B cell (primary cell): ENCODE data around the gene TCP11L2. TPM values are rescaled to one million over a fixed set of nuclear protein-coding genes. Genes with fewer than 3 reads are reported as not detected.

ENCODE experiments used
- ATAC-seq: fragments of 200-7000 bp; cut with Tn5 transposase; one replicate; pipeline ENCODE4 v1.10.0; 2021; ENCODE audit warnings: low read depth, mild to moderate bottlenecking, moderate number of reproducible peaks, moderate library complexity
- CTCF ChIA-PET: fragments of 350-600 bp; sonication (Branson Sonifier 250); formaldehyde crosslinking; loops from one replicate; lab custom pipeline; 2021; ENCODE audit warnings: antibody characterized with exemption, inconsistent platforms; lab: Charles Lee
- POLR2A ChIA-PET: fragments of 350-600 bp; sonication (Branson Sonifier 250); formaldehyde crosslinking; loops from one replicate; lab custom pipeline; 2021; ENCODE audit warnings: antibody characterized with exemption; lab: Charles Lee
- DNase-seq: peaks from one replicate; pipeline ENCODE4 v3.0.0; 2013
- H2AFZ ChIP-seq: 2 replicates; pipeline ENCODE4 v1.6.1; 2012; ENCODE audit warnings: mild to moderate bottlenecking, low read depth, low read length; ENCODE audit not compliant: insufficient read depth, poor library complexity, severe bottlenecking
- H3K27ac ChIP-seq, 2 donors: 1 replicate in 1 of 2; 2 replicates in 1 of 2; pipeline ENCODE4 v1.5.1; 2012 to 2013; ENCODE audit warnings: low read length in 2 of 2, mild to moderate bottlenecking in 2 of 2, moderate library complexity in 1 of 2
- H3K27me3 ChIP-seq, 4 experiments: fragments of 200-600 bp in 1 of 4; sonication (generic) in 1 of 4; replicated peaks in 1 of 4; 1 replicate in 2 of 4; 2 replicates in 2 of 4; pipeline versions ENCODE4 v1.6.1 to v1.7.0; 2013 to 2016; ENCODE audit warnings: low read length in 3 of 4, mild to moderate bottlenecking in 2 of 4, mixed read lengths in 1 of 4, moderate library complexity in 1 of 4; ENCODE audit not compliant: insufficient read depth in 4 of 4, control insufficient read depth in 3 of 4; ENCODE audit errors: control extremely low read depth in 1 of 4
- H3K36me3 ChIP-seq, 2 experiments: replicated peaks in 1 of 2; 1 replicate in 1 of 2; 2 replicates in 1 of 2; pipeline versions ENCODE4 v1.6.1 to v1.7.1; 2013; ENCODE audit warnings: low read length in 1 of 2; ENCODE audit not compliant: insufficient read depth in 2 of 2, control insufficient read depth in 1 of 2; ENCODE audit errors: control extremely low read depth in 1 of 2, extremely low read depth in 1 of 2
- H3K4me1 ChIP-seq, 2 donors: fragments of 200-600 bp in 1 of 2; sonication (generic) in 1 of 2; 1 replicate in 1 of 2; 2 replicates in 1 of 2; pipeline versions ENCODE4 v1.5.1 to v1.6.1; 2013 to 2017; ENCODE audit warnings: low read length in 2 of 2; ENCODE audit not compliant: control insufficient read depth in 2 of 2, insufficient read depth in 2 of 2
- H3K4me2 ChIP-seq: replicated peaks from 2 replicates; pipeline ENCODE3; 2012; ENCODE audit warnings: mild to moderate bottlenecking, low read depth, low read length; ENCODE audit not compliant: poor library complexity, severe bottlenecking
- H3K4me3 ChIP-seq, 5 experiments: fragments of 200-600 bp in 1 of 5; sonication (generic) in 1 of 5; 1 replicate in 3 of 5; 2 replicates in 2 of 5; pipeline versions ENCODE4 v1.5.1 to v1.7.0; 2011 to 2016; ENCODE audit warnings: low read length in 4 of 5, mild to moderate bottlenecking in 4 of 5, low read depth in 2 of 5, control low read depth in 1 of 5, moderate library complexity in 1 of 5; ENCODE audit not compliant: insufficient read depth in 1 of 5; ENCODE audit errors: control extremely low read depth in 1 of 5, extremely low read depth in 1 of 5
- H3K79me2 ChIP-seq: fragments of 200-600 bp; sonication (generic); one replicate; pipeline ENCODE4 v1.6.0; 2016; ENCODE audit warnings: low read length; ENCODE audit not compliant: control insufficient read depth, insufficient read depth
- H3K9ac ChIP-seq: fragments of 200-600 bp; sonication (generic); 2 replicates; pipeline ENCODE4 v1.6.1; 2017; ENCODE audit warnings: mild to moderate bottlenecking, low read length, moderate library complexity
- H3K9me3 ChIP-seq, 3 donors: one replicate each; pipeline versions ENCODE4 v1.6.1 to v1.7.1; 2013; ENCODE audit warnings: low read length in 2 of 3; ENCODE audit not compliant: control insufficient read depth in 2 of 3, insufficient read depth in 1 of 3; ENCODE audit errors: control extremely low read depth in 1 of 3
- H4K20me1 ChIP-seq: 2 replicates; pipeline ENCODE4 v1.6.0; 2012; ENCODE audit warnings: mild to moderate bottlenecking, low read length; ENCODE audit not compliant: insufficient read depth, control insufficient read depth, poor library complexity, severe bottlenecking
- H3K27ac Mint-ChIP-seq: one replicate; pipeline ENCODE4 v1.8.0; 2021; ENCODE audit warnings: mixed read lengths
- H3K27me3 Mint-ChIP-seq: one replicate; pipeline ENCODE4 v1.8.0; 2021; ENCODE audit warnings: mixed read lengths
- H3K4me1 Mint-ChIP-seq: one replicate; pipeline ENCODE4 v1.8.0; 2021; ENCODE audit warnings: mixed read lengths
- H3K4me3 Mint-ChIP-seq: one replicate; pipeline ENCODE4 v1.8.0; 2021; ENCODE audit warnings: mixed read lengths
- H3K9me3 Mint-ChIP-seq: one replicate; pipeline ENCODE4 v1.8.0; 2022; ENCODE audit warnings: mixed read lengths; ENCODE audit not compliant: insufficient read depth
- EZH2 ChIP-seq: IDR thresholded peaks from 2 replicates; pipeline ENCODE4 v1.6.1; 2012; ENCODE audit warnings: borderline replicate concordance, low read depth, mild to moderate bottlenecking, moderate library complexity, low read length; ENCODE audit not compliant: insufficient read depth, poor library complexity, severe bottlenecking
- WGBS: methylation state at CpG from one replicate; pipeline ENCODE4 v1.1.5; 2013; ENCODE audit warnings: missing lambda C conversion rate; ENCODE audit not compliant: insufficient coverage; 5-methylcytosine and 5-hydroxymethylcytosine counted together
- intact Hi-C: fragments of 100-400 bp; cut with micrococcal nuclease; formaldehyde crosslinking; loops from one replicate; pipeline ENCODE4 v1.10.0; 2022
- polyA plus RNA-seq: library from polyadenylated mRNA; depleted of rRNA; stranded (reverse); fragments of >200 nt; gene quantifications from 2 replicates; pipeline ENCODE4 v1.2.3, GENCODE V29; 2012
- total RNA-seq, 2 donors: library from RNA; stranded (reverse); fragments of 120-200 nt in 1 of 2; gene quantifications; 1 replicate in 1 of 2; 2 replicates in 1 of 2; pipeline versions ENCODE4 v1.2.3 to v1.2.4, GENCODE V29; 2013 to 2022
- TF ChIP-seq, protein P1 (sequence below): fragments of 200-600 bp; IDR thresholded peaks from one replicate; pipeline ENCODE4 v1.8.0; 2022; ENCODE audit warnings: antibody characterized with exemption, mild to moderate bottlenecking

Gene TCP11L2
- total and polyA plus RNA-seq, 2 donors (not counting 1 experiment from before 2014, with no cell fraction given): 30.4 to 306 TPM

DNA sequence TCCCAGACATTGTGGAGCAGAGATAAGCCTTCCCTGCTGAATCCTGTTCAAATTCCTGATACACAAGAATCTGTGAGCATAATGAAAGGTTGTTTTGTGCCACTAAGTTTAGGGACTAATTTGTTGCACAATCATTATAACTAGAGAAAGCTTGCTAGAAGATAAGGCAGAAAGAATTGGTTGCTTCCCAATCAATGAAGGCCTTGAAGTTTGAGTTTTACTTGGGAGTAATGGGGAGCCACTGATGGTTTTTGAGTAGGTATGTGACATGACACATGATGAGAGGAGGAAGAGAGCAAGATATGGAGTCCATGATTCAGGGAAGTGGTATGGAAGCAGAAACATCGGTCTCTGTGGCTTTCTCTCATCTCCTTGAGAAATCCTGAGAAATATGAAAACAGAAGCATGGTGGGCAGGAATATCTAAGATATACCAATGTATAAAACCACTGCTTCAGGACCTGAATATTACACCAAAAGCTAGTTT is 13.3 kb upstream of the TCP11L2 start:
- Histone ChIP-seq H3K9me3 (no peaks in the 10 kb centered on the region), H3K9ac (no peak overlapping the region), H3K79me2 (no peaks in the 10 kb centered on the region), H3K27ac (no peak overlapping the region), H3K4me1 (peaks cover 7 to 8% of the 10 kb centered on the region in 2 donors), H3K4me3 (no peak overlapping the region), H4K20me1 (no peaks in the 10 kb centered on the region), H2AFZ (no peak overlapping the region), H3K4me2 (no peak overlapping the region), H3K36me3 (no peaks in the 10 kb centered on the region), H3K27me3 (peaks cover 0 to 7% (median 0%) of the 10 kb centered on the region in 4 experiments)
- no CpG with 5 or more reads among the region's 1 CpG for WGBS
- POLR2A ChIA-PET: interaction anchor here (1.2 kb wide), 1 partner anchor 13 kb away, joined by 4 read pairs; no protein-coding TSS in a partner anchor
- TF ChIP-seq, protein P1, sequence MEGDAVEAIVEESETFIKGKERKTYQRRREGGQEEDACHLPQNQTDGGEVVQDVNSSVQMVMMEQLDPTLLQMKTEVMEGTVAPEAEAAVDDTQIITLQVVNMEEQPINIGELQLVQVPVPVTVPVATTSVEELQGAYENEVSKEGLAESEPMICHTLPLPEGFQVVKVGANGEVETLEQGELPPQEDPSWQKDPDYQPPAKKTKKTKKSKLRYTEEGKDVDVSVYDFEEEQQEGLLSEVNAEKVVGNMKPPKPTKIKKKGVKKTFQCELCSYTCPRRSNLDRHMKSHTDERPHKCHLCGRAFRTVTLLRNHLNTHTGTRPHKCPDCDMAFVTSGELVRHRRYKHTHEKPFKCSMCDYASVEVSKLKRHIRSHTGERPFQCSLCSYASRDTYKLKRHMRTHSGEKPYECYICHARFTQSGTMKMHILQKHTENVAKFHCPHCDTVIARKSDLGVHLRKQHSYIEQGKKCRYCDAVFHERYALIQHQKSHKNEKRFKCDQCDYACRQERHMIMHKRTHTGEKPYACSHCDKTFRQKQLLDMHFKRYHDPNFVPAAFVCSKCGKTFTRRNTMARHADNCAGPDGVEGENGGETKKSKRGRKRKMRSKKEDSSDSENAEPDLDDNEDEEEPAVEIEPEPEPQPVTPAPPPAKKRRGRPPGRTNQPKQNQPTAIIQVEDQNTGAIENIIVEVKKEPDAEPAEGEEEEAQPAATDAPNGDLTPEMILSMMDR: no peak
- TF ChIP-seq EZH2: no peak
- Mint-ChIP-seq H3K27me3 (peaks cover 10% of the 10 kb centered on the region), H3K9me3 (no peaks in the 10 kb centered on the region), H3K4me3 (no peak overlapping the region), H3K27ac (peak overlapping the region; percentile 23), H3K4me1 (peaks cover 39% of the 10 kb centered on the region)
- no peak for DNase-seq
- no peak for ATAC-seq
- CTCF ChIA-PET: interaction anchor here (1.7 to 2.8 kb wide), 2 partner anchors 13 to 63 kb away, joined by 6 to 7 read pairs; no protein-coding TSS in a partner anchor
- intact Hi-C loops: no loop called here

DNA sequence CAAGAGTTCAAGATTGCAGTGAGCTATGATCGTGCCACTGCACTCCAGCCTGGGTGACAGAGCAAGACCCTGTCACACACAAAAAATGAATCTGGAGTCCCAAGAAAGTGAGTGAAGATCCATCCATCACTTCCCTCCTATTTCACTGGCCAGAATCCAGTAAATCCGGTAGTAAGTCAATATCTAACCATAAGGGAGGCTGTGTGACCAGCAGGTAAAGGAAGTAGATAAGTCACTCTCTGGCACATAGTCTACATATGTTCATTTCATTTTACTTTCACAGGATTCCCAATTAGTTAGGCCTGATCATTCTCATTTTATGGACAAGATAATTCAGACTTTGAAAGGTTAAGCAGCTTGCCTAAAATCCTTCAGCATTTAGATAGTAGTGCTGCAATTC is 11.9 kb upstream of the TCP11L2 start:
- TF ChIP-seq EZH2: no peak
- no peaks in the 10 kb centered on the region for H3K36me3 ChIP-seq
- DNase-seq (no peak), ATAC-seq (no peak)
- WGBS: 100% methylated on average over 1 of the region's 2 CpGs
- POLR2A ChIA-PET: no interaction called here
- no peak overlapping the region for H3K4me2 ChIP-seq
- Mint-ChIP-seq H3K4me3 (no peak overlapping the region), H3K27me3 (peaks cover 3% of the 10 kb centered on the region), H3K9me3 (no peaks in the 10 kb centered on the region), H3K27ac (no peak overlapping the region), H3K4me1 (peaks cover 26% of the 10 kb centered on the region)
- no peaks in the 10 kb centered on the region for H4K20me1 ChIP-seq
- no peak overlapping the region for H3K4me3 ChIP-seq
- no peak overlapping the region for H2AFZ ChIP-seq
- no peak overlapping the region for H3K27ac ChIP-seq
- H3K9ac ChIP-seq: no peak overlapping the region
- intact Hi-C loops: no loop called here
- H3K79me2 ChIP-seq: no peaks in the 10 kb centered on the region
- CTCF ChIA-PET: interaction anchor here (1.0 to 2.8 kb wide), 5 partner anchors 8 to 67 kb away, joined by 4 to 9 read pairs (median 6); no protein-coding TSS in a partner anchor
- H3K4me1 ChIP-seq: peaks cover 6 to 8% of the 10 kb centered on the region in 2 donors
- no peaks in the 10 kb centered on the region for H3K9me3 ChIP-seq
- H3K27me3 ChIP-seq: no peaks in the 10 kb centered on the region
